HG03060 (cell line): ENCODE data around the gene CDAN1.

ENCODE experiments used
- ATAC-seq: cut with Tn5 transposase; IDR thresholded peaks from one replicate; pipeline ENCODE4 v1.9.1; 2021; ENCODE audit warnings: low read depth, moderate number of reproducible peaks; ENCODE audit not compliant: unreplicated experiment

The CDAN1 gene

GRCh38 chr15:42675021-42675420 lies 61.9 kb downstream of the CDAN1 start:
- no peak for ATAC-seq

GRCh38 chr15:42674472-42674871 lies 62.5 kb downstream of the CDAN1 start:
- no peak for ATAC-seq
